Transverse colon (tissue), 4 donors: ENCODE results near the gene UQCC3. TPM values are rescaled to one million over a fixed set of nuclear protein-coding genes. Genes with fewer than 3 reads are reported as not detected.

Experiments
- DNase-seq: peaks from one replicate; pipeline ENCODE4 v3.0.0-alpha.2; 2019
- H3K27ac ChIP-seq, 4 donors: fragments of 200-600 bp; sonication (generic); 2 replicates each; pipeline ENCODE4 v1.5.1; 2016 to 2018; ENCODE audit warnings: inconsistent platforms in 4 of 4
- H3K27me3 ChIP-seq: fragments of 200-600 bp; sonication (generic); 2 replicates; pipeline ENCODE4 v1.5.1; 2017; ENCODE audit warnings: inconsistent platforms
- H3K36me3 ChIP-seq, 4 donors: fragments of 200-600 bp; sonication (generic); 2 replicates each; pipeline ENCODE4 v1.5.1; 2017 to 2019; ENCODE audit warnings: inconsistent platforms in 4 of 4
- H3K4me1 ChIP-seq, 4 donors: fragments of 200-600 bp; sonication (generic); 2 replicates each; pipeline ENCODE4 v1.5.1; 2017 to 2020; ENCODE audit warnings: inconsistent platforms in 4 of 4
- H3K4me3 ChIP-seq, 4 donors: fragments of 200-600 bp; sonication (generic); 1 replicate in 1 of 4; 2 replicates in 3 of 4; pipeline versions ENCODE4 v1.5.1 to v1.6.1; 2017 to 2019; ENCODE audit warnings: inconsistent platforms in 4 of 4
- H3K9me3 ChIP-seq, 2 donors: fragments of 200-600 bp; sonication (generic); 2 replicates each; pipeline ENCODE4 v1.5.1; 2017 to 2019; ENCODE audit warnings: inconsistent platforms in 2 of 2
- EP300 ChIP-seq: sonication (generic); formaldehyde crosslinking; IDR thresholded peaks from one replicate; pipeline ENCODE4 v1.6.1; 2017; ENCODE audit warnings: antibody characterized with exemption, low read depth
- POLR2A ChIP-seq: fragments of 450-650 bp; IDR thresholded peaks from one replicate; pipeline ENCODE4 v1.6.1; 2016; ENCODE audit warnings: antibody characterized with exemption, mild to moderate bottlenecking, moderate library complexity
- POLR2AphosphoS5 ChIP-seq, 3 donors: sonication (generic); formaldehyde crosslinking; IDR thresholded peaks; one replicate each; pipeline ENCODE4 v1.6.1; 2016; ENCODE audit warnings: antibody characterized with exemption in 3 of 3
- WGBS, 2 donors: methylation state at CpG; one replicate each; pipeline ENCODE4 v1.1.5; 2018; ENCODE audit warnings: low coverage in 1 of 2; 5-methylcytosine and 5-hydroxymethylcytosine counted together
- in situ Hi-C, 4 donors: fragments of 200-750 bp; cut with MboI; loops; one replicate each; pipeline versions ENCODE4 v1.15.0 to v1.15.1; 2017; ENCODE audit warnings: low sequenced_read_pairs in 3 of 4, low pct_ligation_motif_present in 1 of 4, low pct_unique_long_range_greater_than_20kb in 1 of 4
- intact Hi-C: fragments of 100-400 bp; cut with DNase I; formaldehyde crosslinking; loops from one replicate; pipeline ENCODE4 v1.15.1; 2023; ENCODE audit warnings: low total_unique reads
- total RNA-seq, 4 donors: library from RNA; depleted of rRNA; stranded (reverse); fragments of >200 nt; gene quantifications; one replicate each; pipeline ENCODE4 v1.1.0, GENCODE V29; 2016
- TF ChIP-seq, protein P1 (sequence below), 5 experiments: fragments of 200-600 bp in 3 of 5; fragments of 450-650 bp in 2 of 5; sonication (generic) in 3 of 5; IDR thresholded peaks; 1 replicate in 2 of 5; 2 replicates in 3 of 5; pipeline ENCODE4 v1.5.1; 2016 to 2017; ENCODE audit warnings: antibody characterized with exemption in 5 of 5, inconsistent platforms in 3 of 5, mild to moderate bottlenecking in 2 of 5, moderate library complexity in 1 of 5

Gene UQCC3, protein sequence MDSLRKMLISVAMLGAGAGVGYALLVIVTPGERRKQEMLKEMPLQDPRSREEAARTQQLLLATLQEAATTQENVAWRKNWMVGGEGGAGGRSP
- total RNA-seq = 10 to 100 TPM in 3 of 4 donors, 1 to 10 TPM in 1; 6.4 to 26.2 (median 15.3) TPM

DNA sequence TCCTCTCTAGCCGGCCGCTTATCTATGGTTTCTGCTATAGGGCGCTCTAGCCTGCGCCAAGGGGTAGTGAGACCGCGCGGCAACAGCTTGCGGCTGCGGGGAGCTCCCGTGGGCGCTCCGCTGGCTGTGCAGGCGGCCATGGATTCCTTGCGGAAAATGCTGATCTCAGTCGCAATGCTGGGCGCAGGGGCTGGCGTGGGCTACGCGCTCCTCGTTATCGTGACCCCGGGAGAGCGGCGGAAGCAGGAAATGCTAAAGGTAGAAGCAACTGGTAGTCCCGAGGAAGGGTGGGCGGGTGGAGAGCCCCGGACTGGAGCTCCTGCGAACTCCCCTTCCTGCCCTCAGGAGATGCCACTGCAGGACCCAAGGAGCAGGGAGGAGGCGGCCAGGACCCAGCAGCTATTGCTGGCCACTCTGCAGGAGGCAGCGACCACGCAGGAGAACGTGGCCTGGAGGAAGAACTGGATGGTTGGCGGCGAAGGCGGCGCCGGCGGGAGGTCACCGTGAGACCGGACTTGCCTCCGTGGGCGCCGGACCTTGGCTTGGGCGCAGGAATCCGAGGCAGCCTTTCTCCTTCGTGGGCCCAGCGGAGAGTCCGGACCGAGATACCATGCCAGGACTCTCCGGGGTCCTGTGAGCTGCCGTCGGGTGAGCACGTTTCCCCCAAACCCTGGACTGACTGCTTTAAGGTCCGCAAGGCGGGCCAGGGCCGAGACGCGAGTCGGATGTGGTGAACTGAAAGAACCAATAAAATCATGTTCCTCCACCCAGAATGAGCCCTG, at the start of gene UQCC3, which contains the start of gene LBHD1:
TSS of gene UQCC3 (plus strand) at position 66 of the 782 bp plus-strand sequence. CDS start at position 139, 73 bp downstream.
TSS of gene LBHD1 (minus strand) at position 660 of the 782 bp plus-strand sequence. CDS start 2,236 bp downstream, outside the sequence.
- H3K27ac ChIP-seq = peak within 1 kb of the TSS; percentile 92 to 93 (median 93)
- peaks cover 21 to 54% (median 41%) of the 10 kb centered on the region in 4 donors for H3K4me1 ChIP-seq
- 1% methylated on average over 53 of the region's 59 CpGs; no CpG with 5 or more reads in 1 of the 2 donors for whole genome bisulfite sequencing, 2 donors
- in situ Hi-C loops = no loop called here
- H3K9me3 ChIP-seq = no peaks in the 10 kb centered on the region
- H3K4me3 ChIP-seq = peak within 1 kb of the TSS; percentile 51 to 79 (median 62)
- peaks cover 0 to 10% (median 1%) of the 10 kb centered on the region in 4 donors for H3K36me3 ChIP-seq
- TF ChIP-seq POLR2A (peak; percentile 82), EP300 (no peak), POLR2AphosphoS5 (IDR thresholded peaks at IDR 0.05) (peak; percentile 76 to 83 (median 77))
- TF ChIP-seq, protein P1, sequence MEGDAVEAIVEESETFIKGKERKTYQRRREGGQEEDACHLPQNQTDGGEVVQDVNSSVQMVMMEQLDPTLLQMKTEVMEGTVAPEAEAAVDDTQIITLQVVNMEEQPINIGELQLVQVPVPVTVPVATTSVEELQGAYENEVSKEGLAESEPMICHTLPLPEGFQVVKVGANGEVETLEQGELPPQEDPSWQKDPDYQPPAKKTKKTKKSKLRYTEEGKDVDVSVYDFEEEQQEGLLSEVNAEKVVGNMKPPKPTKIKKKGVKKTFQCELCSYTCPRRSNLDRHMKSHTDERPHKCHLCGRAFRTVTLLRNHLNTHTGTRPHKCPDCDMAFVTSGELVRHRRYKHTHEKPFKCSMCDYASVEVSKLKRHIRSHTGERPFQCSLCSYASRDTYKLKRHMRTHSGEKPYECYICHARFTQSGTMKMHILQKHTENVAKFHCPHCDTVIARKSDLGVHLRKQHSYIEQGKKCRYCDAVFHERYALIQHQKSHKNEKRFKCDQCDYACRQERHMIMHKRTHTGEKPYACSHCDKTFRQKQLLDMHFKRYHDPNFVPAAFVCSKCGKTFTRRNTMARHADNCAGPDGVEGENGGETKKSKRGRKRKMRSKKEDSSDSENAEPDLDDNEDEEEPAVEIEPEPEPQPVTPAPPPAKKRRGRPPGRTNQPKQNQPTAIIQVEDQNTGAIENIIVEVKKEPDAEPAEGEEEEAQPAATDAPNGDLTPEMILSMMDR (IDR thresholded peaks at IDR 0.05) = no peak
- no peaks in the 10 kb centered on the region for H3K27me3 ChIP-seq
- DNase-seq = peak; percentile 83
- intact Hi-C loops = no loop called here

DNA sequence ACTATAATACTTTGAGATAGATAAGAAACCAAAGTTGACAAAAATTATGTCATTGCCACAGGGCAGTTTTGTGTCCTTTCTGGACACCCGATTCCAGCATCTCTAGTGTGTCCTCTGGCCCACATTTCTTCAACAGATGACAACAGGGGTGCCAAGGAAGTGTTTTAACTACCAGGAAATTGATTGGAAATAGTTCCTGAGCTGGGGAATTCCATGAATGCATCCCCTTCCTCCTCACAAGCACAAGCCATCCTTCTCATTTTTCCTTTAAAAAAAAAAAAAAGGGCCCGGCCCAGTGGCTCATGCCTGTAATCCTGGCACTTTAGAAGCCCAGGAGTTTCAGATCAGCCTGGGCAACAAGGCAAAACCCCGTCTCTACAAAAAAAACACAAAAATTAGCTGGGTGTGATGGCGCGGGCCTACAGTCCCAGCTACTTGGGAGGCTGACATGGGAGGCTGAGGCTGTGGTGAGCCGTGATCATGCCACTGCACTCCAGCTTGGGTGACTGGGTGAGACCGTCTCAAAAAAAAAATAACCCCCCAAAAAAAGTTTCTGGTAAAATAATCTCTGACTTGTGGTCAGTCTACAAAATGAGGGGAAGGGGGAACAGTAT, 48.9 kb upstream of the UQCC3 start:
- Histone ChIP-seq H3K4me1 (peaks cover 12 to 17% (median 14%) of the 10 kb centered on the region in 4 donors), H3K4me3 (peak overlapping the region in 3 of 4 donors; percentile 52 to 82 (median 54)), H3K36me3 (peaks cover 0 to 19% (median 5%) of the 10 kb centered on the region in 4 donors), H3K27me3 (no peaks in the 10 kb centered on the region), H3K27ac (peak overlapping the region; percentile 88 to 96 (median 90)), H3K9me3 (no peaks in the 10 kb centered on the region)
- WGBS, 2 donors = 87 to 94% methylated on average over 7 of the region's 7 CpGs
- intact Hi-C loops = no loop called here
- DNase-seq = no peak
- in situ Hi-C loops = no loop called here
- TF ChIP-seq, protein P1 (IDR thresholded peaks at IDR 0.05) = no peak
- TF ChIP-seq POLR2AphosphoS5 (IDR thresholded peaks at IDR 0.05) = no peak
- no peak for TF ChIP-seq POLR2A
- no peak for TF ChIP-seq EP300

DNA sequence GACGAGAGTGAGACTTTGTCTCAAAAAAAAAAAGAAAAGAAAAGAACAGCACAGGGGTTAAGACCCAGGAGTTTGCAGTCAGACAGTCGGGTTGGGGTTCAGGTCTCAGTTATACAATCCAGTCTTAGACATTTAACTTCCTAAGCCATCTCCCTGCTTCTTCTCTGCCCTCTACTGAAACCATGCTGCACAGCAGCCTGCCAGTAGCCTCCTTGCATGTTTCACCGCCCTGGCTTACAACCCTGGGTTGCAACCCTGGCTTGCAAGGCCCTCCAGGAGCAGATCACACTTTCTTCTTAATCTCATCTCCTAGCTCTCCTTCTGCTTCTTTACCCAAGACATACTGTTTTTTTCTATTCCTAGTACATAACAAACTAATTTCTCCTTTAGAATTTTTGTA, 43.8 kb upstream of the UQCC3 start:
- no peaks in the 10 kb centered on the region for H3K9me3 ChIP-seq
- no peaks in the 10 kb centered on the region for H3K27me3 ChIP-seq
- H3K4me1 ChIP-seq = no peaks in the 10 kb centered on the region
- peaks cover 0 to 69% (median 32%) of the 10 kb centered on the region in 4 donors for H3K36me3 ChIP-seq
- in situ Hi-C loops = no loop called here
- DNase-seq = no peak
- no peak overlapping the region for H3K27ac ChIP-seq
- TF ChIP-seq POLR2A (no peak), EP300 (no peak), POLR2AphosphoS5 (IDR thresholded peaks at IDR 0.05) (no peak)
- TF ChIP-seq, protein P1 (IDR thresholded peaks at IDR 0.05) = no peak
- 81 to 87% methylated on average over 3 of the region's 3 CpGs for WGBS, 2 donors
- no peak overlapping the region for H3K4me3 ChIP-seq
- intact Hi-C loops = no loop called here

DNA sequence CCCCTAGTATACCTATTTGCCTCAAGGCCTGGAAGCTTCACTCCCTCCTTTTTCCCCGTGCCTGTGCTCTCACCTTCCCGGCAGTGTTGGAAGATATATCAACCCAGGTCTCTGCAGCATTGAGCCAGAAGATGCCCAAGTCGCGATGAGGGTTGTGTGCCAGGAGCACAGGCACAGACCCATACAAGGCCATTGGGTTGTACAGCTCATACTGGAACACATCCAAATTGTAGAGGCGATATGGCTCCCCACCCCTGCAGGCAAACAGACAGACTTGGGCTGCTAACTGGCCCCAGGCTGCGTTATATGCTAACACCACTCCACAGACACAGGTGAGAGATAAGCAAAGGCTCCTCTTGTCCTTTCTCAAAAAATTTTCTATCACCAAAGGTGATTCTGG, 39.0 kb upstream of the UQCC3 start:
- TF ChIP-seq, protein P1 (IDR thresholded peaks at IDR 0.05) = no peak
- TF ChIP-seq EP300 (no peak), POLR2AphosphoS5 (IDR thresholded peaks at IDR 0.05) (no peak), POLR2A (no peak)
- H3K9me3 ChIP-seq = no peaks in the 10 kb centered on the region
- no peak overlapping the region for H3K27ac ChIP-seq
- no peaks in the 10 kb centered on the region for H3K4me1 ChIP-seq
- in situ Hi-C loops = no loop called here
- no peak overlapping the region for H3K4me3 ChIP-seq
- H3K27me3 ChIP-seq = no peaks in the 10 kb centered on the region
- no peak for DNase-seq
- intact Hi-C loops = loop anchor here (2.0 kb wide), 1 partner anchor 26 kb away; no protein-coding TSS in a partner anchor
- 67 to 86% methylated on average over 2 to 6 of the region's 6 CpGs for WGBS, 2 donors
- H3K36me3 ChIP-seq = peaks cover 0 to 94% (median 45%) of the 10 kb centered on the region in 4 donors
